ENCODE results near the gene CBLN2. TPM values are rescaled to one million over a fixed set of nuclear protein-coding genes. Genes with fewer than 3 reads are reported as not detected.

The CBLN2 gene
- total RNA-seq, result under 1 TPM; 0.09 to 0.39 (median 0.16) TPM
- polyA plus RNA-seq, result 0.11 TPM
- long read RNA-seq, donor 1, partial matches to known transcripts, result 0 of 1 reads
- long read RNA-seq, donor 1, other reads (novel, unspliced or antisense), result 1 of 1 reads
- long read RNA-seq, donor 2, result 0 reads
- long read RNA-seq, donor 3, partial matches to known transcripts, result 1 of 2 reads
- long read RNA-seq, donor 3, other reads (novel, unspliced or antisense), result 0 of 2 reads
- long read RNA-seq, donor 4, result 0 reads

GRCh38 chr18:72544092-72544886 is at the start of gene CBLN2:
Gene CBLN2 (minus strand): TSS chr18:72544342. CDS start chr18:72542160, 2,182 bp downstream.
- 3% methylated on average over 44 of the region's 44 CpGs for WGBS
- DNase-seq, result peak; percentile 45 to 77 (median 50)
- Histone ChIP-seq H3K27me3 (ENCODE audit: control insufficient read depth, insufficient read depth) (peaks cover 3% of the 10 kb centered on the region), H3K4me3 (ENCODE audit: low read length) (peak within 1 kb of the TSS; percentile 33), H3K4me1 (ENCODE audit: control insufficient read depth, insufficient read depth, low read length) (no peaks in the 10 kb centered on the region), H3K27ac (ENCODE audit: low read length) (no peak within 1 kb of the TSS), H3K9me3 (ENCODE audit: control insufficient read depth, low read length) (no peaks in the 10 kb centered on the region)
- ATAC-seq, result peak; percentile 48 to 90
- intact Hi-C loops (cut with DNase I), result no loop called here

GRCh38 chr18:72588360-72588759 is 44.2 kb upstream of the CBLN2 start:
- 48% methylated on average over 5 of the region's 5 CpGs for WGBS
- DNase-seq, result no peak
- Histone ChIP-seq H3K27ac (ENCODE audit: low read length) (no peak overlapping the region), H3K27me3 (ENCODE audit: control insufficient read depth, insufficient read depth) (no peaks in the 10 kb centered on the region), H3K4me1 (ENCODE audit: control insufficient read depth, insufficient read depth, low read length) (no peaks in the 10 kb centered on the region), H3K9me3 (ENCODE audit: control insufficient read depth, low read length) (peaks cover 1% of the 10 kb centered on the region), H3K4me3 (ENCODE audit: low read length) (no peak overlapping the region)
- peak in 1 of 2 donors; percentile 70 for ATAC-seq
- intact Hi-C loops (cut with DNase I), result no loop called here

GRCh38 chr18:72584787-72585186 is 40.6 kb upstream of the CBLN2 start:
- DNase-seq, result no peak
- H3K4me1 ChIP-seq (ENCODE audit: control insufficient read depth, insufficient read depth, low read length), result no peaks in the 10 kb centered on the region
- no peak for ATAC-seq
- WGBS, result 89% methylated on average over 3 of the region's 3 CpGs
- no peaks in the 10 kb centered on the region for H3K27me3 ChIP-seq (ENCODE audit: control insufficient read depth, insufficient read depth)
- peaks cover 1% of the 10 kb centered on the region for H3K9me3 ChIP-seq (ENCODE audit: control insufficient read depth, low read length)
- H3K4me3 ChIP-seq (ENCODE audit: low read length), result no peak overlapping the region
- intact Hi-C loops (cut with DNase I), result no loop called here
- no peak overlapping the region for H3K27ac ChIP-seq (ENCODE audit: low read length)

GRCh38 chr18:72581976-72582375 is 37.8 kb upstream of the CBLN2 start:
- intact Hi-C loops (cut with DNase I), result no loop called here
- Histone ChIP-seq H3K9me3 (ENCODE audit: control insufficient read depth, low read length) (peaks cover 1% of the 10 kb centered on the region), H3K4me1 (ENCODE audit: control insufficient read depth, insufficient read depth, low read length) (no peaks in the 10 kb centered on the region), H3K27ac (ENCODE audit: low read length) (no peak overlapping the region), H3K4me3 (ENCODE audit: low read length) (no peak overlapping the region), H3K27me3 (ENCODE audit: control insufficient read depth, insufficient read depth) (no peaks in the 10 kb centered on the region)
- DNase-seq (no peak), ATAC-seq (no peak)
- 69% methylated on average over 3 of the region's 3 CpGs for WGBS

GRCh38 chr18:72572896-72573295 is 28.8 kb upstream of the CBLN2 start:
- intact Hi-C loops (cut with DNase I), result no loop called here
- no peak for ATAC-seq
- 67% methylated on average over 2 of the region's 2 CpGs for WGBS
- Histone ChIP-seq H3K4me3 (ENCODE audit: low read length) (no peak overlapping the region), H3K27ac (ENCODE audit: low read length) (no peak overlapping the region), H3K27me3 (ENCODE audit: control insufficient read depth, insufficient read depth) (no peaks in the 10 kb centered on the region), H3K9me3 (ENCODE audit: control insufficient read depth, low read length) (no peaks in the 10 kb centered on the region), H3K4me1 (ENCODE audit: control insufficient read depth, insufficient read depth, low read length) (no peaks in the 10 kb centered on the region)
- no peak for DNase-seq

- no peak overlapping the region for H3K4me3 ChIP-seq (ENCODE audit: low read length)
- WGBS, result 76% methylated on average over 3 of the region's 3 CpGs
- no peaks in the 10 kb centered on the region for H3K27me3 ChIP-seq (ENCODE audit: control insufficient read depth, insufficient read depth)
- no peaks in the 10 kb centered on the region for H3K4me1 ChIP-seq (ENCODE audit: control insufficient read depth, insufficient read depth, low read length)
- intact Hi-C loops (cut with DNase I), result loop anchor here in 1 of 4 donors (10.0 kb wide), 1 partner anchor 61 kb away; no protein-coding TSS in a partner anchor
- DNase-seq, result no peak
- no peak for ATAC-seq
- H3K27ac ChIP-seq (ENCODE audit: low read length), result no peak overlapping the region
- no peaks in the 10 kb centered on the region for H3K9me3 ChIP-seq (ENCODE audit: control insufficient read depth, low read length)
Observed at GRCh38 chr18:72566290-72566689, 22.1 kb upstream of the CBLN2 start.

GRCh38 chr18:72555968-72556367 is 11.8 kb upstream of the CBLN2 start:
- intact Hi-C loops (cut with DNase I), result no loop called here
- DNase-seq (no peak), ATAC-seq (no peak)
- H3K9me3 ChIP-seq (ENCODE audit: control insufficient read depth, low read length), result no peaks in the 10 kb centered on the region
- H3K4me1 ChIP-seq (ENCODE audit: control insufficient read depth, insufficient read depth, low read length), result no peaks in the 10 kb centered on the region
- no peak overlapping the region for H3K4me3 ChIP-seq (ENCODE audit: low read length)
- 65% methylated on average over 1 of the region's 1 CpG for WGBS
- H3K27ac ChIP-seq (ENCODE audit: low read length), result no peak overlapping the region
- no peaks in the 10 kb centered on the region for H3K27me3 ChIP-seq (ENCODE audit: control insufficient read depth, insufficient read depth)

GRCh38 chr18:72555101-72555500 is 11.0 kb upstream of the CBLN2 start:
- 53% methylated on average over 7 of the region's 7 CpGs for WGBS
- intact Hi-C loops (cut with DNase I), result no loop called here
- no peak overlapping the region for H3K4me3 ChIP-seq (ENCODE audit: low read length)

GRCh38 chr18:72543357-72544055 is 636 bp downstream of the CBLN2 start:
- ATAC-seq (no peak), DNase-seq (no peak)
- H3K4me3 ChIP-seq (ENCODE audit: low read length), result peak overlapping the region; percentile 33
- H3K27ac ChIP-seq (ENCODE audit: low read length), result no peak overlapping the region
- no peaks in the 10 kb centered on the region for H3K4me1 ChIP-seq (ENCODE audit: control insufficient read depth, insufficient read depth, low read length)
- no peaks in the 10 kb centered on the region for H3K9me3 ChIP-seq (ENCODE audit: control insufficient read depth, low read length)
- 2% methylated on average over 73 of the region's 73 CpGs for WGBS
- H3K27me3 ChIP-seq (ENCODE audit: control insufficient read depth, insufficient read depth), result peaks cover 5% of the 10 kb centered on the region
- intact Hi-C loops (cut with DNase I), result no loop called here

More at GRCh38 chr18:72555101-72555500, 11.0 kb upstream of the CBLN2 start:
- Histone ChIP-seq H3K27me3 (ENCODE audit: control insufficient read depth, insufficient read depth) (no peaks in the 10 kb centered on the region), H3K9me3 (ENCODE audit: control insufficient read depth, low read length) (no peaks in the 10 kb centered on the region), H3K4me1 (ENCODE audit: control insufficient read depth, insufficient read depth, low read length) (no peaks in the 10 kb centered on the region), H3K27ac (ENCODE audit: low read length) (no peak overlapping the region)
- no peak for DNase-seq
- ATAC-seq, result no peak

- Histone ChIP-seq H3K4me3 (ENCODE audit: low read length) (no peak overlapping the region), H3K27me3 (ENCODE audit: control insufficient read depth, insufficient read depth) (peaks cover 9% of the 10 kb centered on the region), H3K27ac (ENCODE audit: low read length) (no peak overlapping the region), H3K4me1 (ENCODE audit: control insufficient read depth, insufficient read depth, low read length) (no peaks in the 10 kb centered on the region), H3K9me3 (ENCODE audit: control insufficient read depth, low read length) (no peaks in the 10 kb centered on the region)
- ATAC-seq (no peak), DNase-seq (no peak)
- WGBS, result 2% methylated on average over 20 of the region's 20 CpGs
- intact Hi-C loops (cut with DNase I), result no loop called here
Observed at GRCh38 chr18:72542984-72543356, 1.2 kb downstream of the CBLN2 start.

- ATAC-seq (no peak), DNase-seq (no peak)
- peaks cover 9% of the 10 kb centered on the region for H3K27me3 ChIP-seq (ENCODE audit: control insufficient read depth, insufficient read depth)
- no peaks in the 10 kb centered on the region for H3K9me3 ChIP-seq (ENCODE audit: control insufficient read depth, low read length)
- intact Hi-C loops (cut with DNase I), result no loop called here
- no peak overlapping the region for H3K27ac ChIP-seq (ENCODE audit: low read length)
- WGBS, result 1% methylated on average over 34 of the region's 34 CpGs
- no peaks in the 10 kb centered on the region for H3K4me1 ChIP-seq (ENCODE audit: control insufficient read depth, insufficient read depth, low read length)
- H3K4me3 ChIP-seq (ENCODE audit: low read length), result no peak overlapping the region
Observed at GRCh38 chr18:72542342-72542741, 1.8 kb downstream of the CBLN2 start.

All from right cardiac atrium (tissue), 5 donors.